Psoas muscle (tissue), 8 donors: ENCODE data around the gene CHTF18. TPM values are rescaled to one million over a fixed set of nuclear protein-coding genes. Genes with fewer than 3 reads are reported as not detected.

ENCODE experiments used
- ATAC-seq, 4 donors: fragments of 200-7000 bp; cut with Tn5 transposase; one replicate each; pipeline ENCODE4 v1.9.1; 2020; ENCODE audit warnings: moderate library complexity in 3 of 4, mild to moderate bottlenecking in 2 of 4
- DNase-seq, 2 donors: peaks; one replicate each; pipeline ENCODE4 v3.0.0-alpha.2; 2020
- H3K27ac ChIP-seq: fragments of 200-600 bp; one replicate; pipeline ENCODE4 v1.8.0; 2022
- H3K27me3 ChIP-seq, 3 donors: fragments of 200-600 bp in 1 of 3; one replicate each; pipeline versions ENCODE4 v1.6.1 to v1.8.0; 2013 to 2022; ENCODE audit warnings: low read length in 2 of 3, mild to moderate bottlenecking in 2 of 3, moderate library complexity in 1 of 3; ENCODE audit not compliant: insufficient read depth in 3 of 3
- H3K36me3 ChIP-seq, 2 donors: fragments of 200-600 bp in 1 of 2; one replicate each; pipeline versions ENCODE4 v1.6.1 to v1.8.0; 2013 to 2022; ENCODE audit warnings: low read depth in 1 of 2, mild to moderate bottlenecking in 1 of 2, moderate library complexity in 1 of 2; ENCODE audit not compliant: insufficient read depth in 1 of 2
- H3K4me1 ChIP-seq: fragments of 200-600 bp; one replicate; pipeline ENCODE4 v1.8.0; 2022
- H3K4me3 ChIP-seq: fragments of 200-600 bp; one replicate; pipeline ENCODE4 v1.8.0; 2022; ENCODE audit warnings: mild to moderate bottlenecking
- H3K9me3 ChIP-seq: fragments of 200-600 bp; one replicate; pipeline ENCODE4 v1.8.0; 2022
- WGBS, 3 donors: extraction: QIAGEN DNeasy Blood & Tissue Kit; methylation state at CpG; one replicate each; pipeline versions ENCODE4 v1.1.6 to v1.1.7; 2013; 5-methylcytosine and 5-hydroxymethylcytosine counted together
- intact Hi-C, 2 donors: fragments of 100-400 bp; cut with DNase I; formaldehyde crosslinking; loops; one replicate each; pipeline versions ENCODE4 v1.11.0 to v1.14.2; 2022
- polyA plus RNA-seq, 3 donors: library from polyadenylated mRNA; stranded (reverse); fragments of 200-250 nt; gene quantifications; one replicate each; pipeline ENCODE4 v1.2.3, GENCODE V29; 2013
- total RNA-seq, 4 donors: library from RNA; stranded (reverse); fragmentation: NEBNext Ultra II Directional in 2 of 4; extraction: Animal tissue kit (Norgen Biotek cat#: 25700) in 2 of 4; gene quantifications; one replicate each; pipeline versions ENCODE4 v1.2.1 to v1.2.4, GENCODE V29; 2021 to 2023
- TF ChIP-seq, protein P1 (sequence below): fragments of 200-600 bp; IDR thresholded peaks from one replicate; pipeline ENCODE4 v1.8.0; 2022; ENCODE audit warnings: antibody characterized with exemption
- donor health status: healthy with polysubstance abuse.
- donor health status: DM: no; HTN: no; CAD: no; lungs with moderate emphysema.
- donor health status: Bipolar disorder and iron deficiency.
- donor health status: healthy.
- donor health status: DM: yes; HTN: yes; CAD: no.
- donor health status: DM: no; HTN: no; CAD: no.
- donor health status: DM: no; HTN: no; CAD: no.
- donor health status: DM: yes; HTN: yes; CAD: no.

The CHTF18 gene
- total and polyA plus RNA-seq, 7 donors = 1.7 to 8.4 (median 3.9) TPM

DNA sequence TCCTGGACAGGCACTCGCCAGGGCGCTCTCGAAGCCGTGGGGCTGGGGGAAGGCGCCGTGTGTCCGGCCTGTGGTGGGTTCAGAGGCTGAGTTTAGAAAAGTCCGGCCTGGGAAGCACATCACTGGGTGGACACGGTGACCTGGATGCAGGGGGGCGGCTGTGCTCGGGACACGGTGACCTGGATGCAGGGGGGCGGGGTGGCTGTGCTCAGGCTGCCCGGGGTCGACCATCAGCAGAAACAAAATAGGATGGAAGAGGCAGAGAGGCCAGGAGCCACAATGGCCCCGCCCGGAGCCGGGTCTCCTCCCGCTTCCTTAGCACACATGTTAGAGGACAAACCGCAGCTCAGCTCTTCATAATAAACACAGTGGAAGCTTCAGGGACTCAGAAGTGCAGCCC, 55.4 kb downstream of the CHTF18 start:
- Histone ChIP-seq H3K4me3 (no peak overlapping the region), H3K9me3 (no peaks in the 10 kb centered on the region), H3K27me3 (peaks cover 0 to 37% (median 9%) of the 10 kb centered on the region in 3 donors), H3K4me1 (no peaks in the 10 kb centered on the region), H3K36me3 (no peaks in the 10 kb centered on the region), H3K27ac (no peak overlapping the region)
- intact Hi-C loops = no loop called here
- DNase-seq = peak in 1 of 2 donors; percentile 38
- TF ChIP-seq, protein P1, sequence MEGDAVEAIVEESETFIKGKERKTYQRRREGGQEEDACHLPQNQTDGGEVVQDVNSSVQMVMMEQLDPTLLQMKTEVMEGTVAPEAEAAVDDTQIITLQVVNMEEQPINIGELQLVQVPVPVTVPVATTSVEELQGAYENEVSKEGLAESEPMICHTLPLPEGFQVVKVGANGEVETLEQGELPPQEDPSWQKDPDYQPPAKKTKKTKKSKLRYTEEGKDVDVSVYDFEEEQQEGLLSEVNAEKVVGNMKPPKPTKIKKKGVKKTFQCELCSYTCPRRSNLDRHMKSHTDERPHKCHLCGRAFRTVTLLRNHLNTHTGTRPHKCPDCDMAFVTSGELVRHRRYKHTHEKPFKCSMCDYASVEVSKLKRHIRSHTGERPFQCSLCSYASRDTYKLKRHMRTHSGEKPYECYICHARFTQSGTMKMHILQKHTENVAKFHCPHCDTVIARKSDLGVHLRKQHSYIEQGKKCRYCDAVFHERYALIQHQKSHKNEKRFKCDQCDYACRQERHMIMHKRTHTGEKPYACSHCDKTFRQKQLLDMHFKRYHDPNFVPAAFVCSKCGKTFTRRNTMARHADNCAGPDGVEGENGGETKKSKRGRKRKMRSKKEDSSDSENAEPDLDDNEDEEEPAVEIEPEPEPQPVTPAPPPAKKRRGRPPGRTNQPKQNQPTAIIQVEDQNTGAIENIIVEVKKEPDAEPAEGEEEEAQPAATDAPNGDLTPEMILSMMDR = no peak
- no peak for ATAC-seq
- 84 to 89% (median 85%) methylated on average over 20 of the region's 20 CpGs for WGBS, 3 donors

DNA sequence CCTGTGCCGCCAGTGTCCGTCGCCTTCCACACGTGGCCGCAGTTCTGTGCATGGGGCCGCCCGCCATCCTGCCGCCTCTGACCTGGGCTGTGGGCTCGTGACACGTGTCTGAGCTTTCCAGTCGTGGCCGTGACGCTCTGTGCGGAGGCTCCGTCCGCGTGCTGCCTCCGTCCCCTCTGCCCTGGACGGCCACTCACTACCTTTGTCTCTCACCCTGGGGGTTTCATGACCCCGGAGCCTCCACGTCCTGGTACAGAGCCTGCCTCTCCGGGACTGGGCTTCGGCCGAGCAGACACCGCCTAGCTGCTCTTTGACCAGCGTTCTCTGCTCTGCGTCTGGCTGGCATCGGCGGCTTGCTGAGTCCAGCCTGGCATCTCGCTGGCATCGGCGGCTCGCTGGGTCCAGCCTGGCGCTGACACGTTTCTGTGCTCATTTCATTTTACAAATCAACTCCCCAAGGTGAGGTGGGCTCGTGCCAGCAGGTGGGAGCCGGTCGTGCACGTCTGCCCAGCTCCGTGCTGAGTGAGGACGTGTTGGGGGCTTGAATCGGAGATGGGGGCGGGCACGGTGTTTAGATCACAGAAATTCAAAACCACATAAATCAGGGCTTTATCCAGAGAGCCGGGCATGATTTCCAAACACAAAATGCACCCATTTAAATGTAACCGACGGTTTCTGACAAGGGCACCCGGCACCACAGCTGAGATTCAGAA, 56.4 kb downstream of the CHTF18 start:
- ATAC-seq = no peak
- Histone ChIP-seq H3K36me3 (no peaks in the 10 kb centered on the region), H3K27me3 (peaks cover 0 to 26% (median 9%) of the 10 kb centered on the region in 3 donors), H3K9me3 (no peaks in the 10 kb centered on the region), H3K4me1 (no peaks in the 10 kb centered on the region), H3K4me3 (no peak overlapping the region), H3K27ac (no peak overlapping the region)
- TF ChIP-seq, protein P1 = no peak
- DNase-seq = peak in 1 of 2 donors; percentile 49
- intact Hi-C loops = no loop called here
- WGBS, 3 donors = 82 to 87% (median 84%) methylated on average over 47 to 48 of the region's 48 CpGs

DNA sequence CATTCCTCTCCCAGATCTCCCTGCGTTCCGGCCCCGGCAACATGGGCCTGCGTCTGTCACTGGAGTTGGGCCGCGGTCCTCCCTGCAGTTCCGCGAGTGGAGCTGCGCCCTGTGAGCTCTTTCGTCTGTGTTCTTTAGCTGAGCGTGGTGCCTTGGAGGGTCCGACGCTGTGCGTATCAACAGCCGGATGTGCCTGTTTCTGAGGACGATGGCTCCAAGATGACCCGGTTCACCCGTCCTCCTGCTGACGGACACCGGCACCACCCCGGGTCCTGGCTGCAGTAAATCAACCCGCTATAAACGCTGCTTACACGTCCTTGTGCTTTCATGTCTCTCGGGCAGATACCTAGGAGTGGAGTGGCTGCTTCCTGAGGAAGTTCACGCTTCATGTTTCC, 56.9 kb downstream of the CHTF18 start:
- Histone ChIP-seq H3K27me3 (peaks cover 0 to 21% (median 9%) of the 10 kb centered on the region in 3 donors), H3K4me3 (no peak overlapping the region), H3K9me3 (no peaks in the 10 kb centered on the region), H3K4me1 (no peaks in the 10 kb centered on the region), H3K27ac (no peak overlapping the region), H3K36me3 (no peaks in the 10 kb centered on the region)
- intact Hi-C loops = no loop called here
- peak in 1 of 2 donors; percentile 42 for DNase-seq
- no peak for ATAC-seq
- 48 to 49% (median 48%) methylated on average over 26 of the region's 26 CpGs for WGBS, 3 donors
- TF ChIP-seq, protein P1 = no peak

DNA sequence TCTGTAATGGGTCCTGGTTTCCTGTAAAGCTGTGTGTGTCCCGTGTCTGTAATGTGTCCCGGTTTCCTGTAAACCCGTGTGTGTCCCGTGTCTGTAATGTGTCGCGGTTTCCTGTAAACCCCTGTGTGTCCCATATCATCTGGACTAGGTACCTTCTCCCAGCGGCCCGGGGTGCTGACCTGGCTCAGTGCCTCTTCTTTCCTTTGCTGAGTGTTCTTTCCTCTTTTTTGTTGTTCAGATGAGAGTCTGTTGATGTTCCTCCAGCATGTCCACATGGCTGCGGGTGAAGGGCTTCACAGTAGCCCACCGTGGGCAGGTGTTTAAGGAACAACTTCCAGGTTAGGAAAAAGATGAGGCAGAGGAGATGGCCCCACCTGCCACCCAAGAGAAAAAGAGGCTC, 58.7 kb downstream of the CHTF18 start:
- DNase-seq (no peak), ATAC-seq (no peak)
- Histone ChIP-seq H3K27ac (no peak overlapping the region), H3K4me3 (no peak overlapping the region), H3K27me3 (peaks cover 0 to 9% (median 5%) of the 10 kb centered on the region in 3 donors), H3K4me1 (no peaks in the 10 kb centered on the region), H3K36me3 (no peaks in the 10 kb centered on the region), H3K9me3 (no peaks in the 10 kb centered on the region)
- TF ChIP-seq, protein P1 = no peak
- WGBS, 3 donors = 84 to 92% (median 91%) methylated on average over 10 of the region's 10 CpGs
- intact Hi-C loops = no loop called here

Other genes with a start within 250 kb of the CHTF18 start
- not detected for gene PRR35, start 228.2 kb upstream of the CHTF18 start, total RNA-seq
- gene PRR35, start 228.2 kb upstream of the CHTF18 start, polyA plus RNA-seq = not detected
- under 1 TPM in 3 of 4 donors, not detected in 1; 0.19 to 0.39 (median 0.27) TPM for gene NHLRC4, start 221.6 kb upstream of the CHTF18 start, total RNA-seq
- gene NHLRC4, start 221.6 kb upstream of the CHTF18 start, polyA plus RNA-seq = under 1 TPM; 0.06 to 0.38 (median 0.27) TPM
- 10 to 100 TPM; 18.3 to 26.3 (median 22.0) TPM for gene PIGQ, start 218.7 kb upstream of the CHTF18 start, total RNA-seq
- gene PIGQ, start 218.7 kb upstream of the CHTF18 start, polyA plus RNA-seq = 10 to 100 TPM; 26.5 to 39.9 (median 27.2) TPM
- gene RAB40C, start 198.6 kb upstream of the CHTF18 start, total RNA-seq = 10 to 100 TPM; 12.3 to 20.2 (median 14.4) TPM
- gene RAB40C, start 198.6 kb upstream of the CHTF18 start, polyA plus RNA-seq = 10 to 100 TPM; 14.7 to 16.3 (median 15.7) TPM
- 1 to 10 TPM in 2 of 4 donors, under 1 TPM in 2; 0.30 to 2.0 (median 0.82) TPM for gene WFIKKN1, start 157.6 kb upstream of the CHTF18 start, total RNA-seq
- gene WFIKKN1, start 157.6 kb upstream of the CHTF18 start, polyA plus RNA-seq = under 1 TPM; 0.31 to 0.61 (median 0.36) TPM
- 10 to 100 TPM; 42.4 to 55.6 (median 48.4) TPM for gene METTL26, start 152.3 kb upstream of the CHTF18 start, total RNA-seq
- 10 to 100 TPM; 90.8 to 97.8 (median 96.4) TPM for gene METTL26, start 152.3 kb upstream of the CHTF18 start, polyA plus RNA-seq
- 10 to 100 TPM; 61.6 to 80.2 (median 68.9) TPM for gene MCRIP2, start 146.8 kb upstream of the CHTF18 start, total RNA-seq
- gene MCRIP2, start 146.8 kb upstream of the CHTF18 start, polyA plus RNA-seq = 100 to 1,000 TPM in 2 of 3 donors, 10 to 100 TPM in 1; 95.1 to 124 (median 108) TPM
- gene WDR90, start 139.3 kb upstream of the CHTF18 start, total RNA-seq = 1 to 10 TPM; 4.0 to 9.6 (median 8.1) TPM
- 1 to 10 TPM; 5.6 to 9.7 (median 6.4) TPM for gene WDR90, start 139.3 kb upstream of the CHTF18 start, polyA plus RNA-seq
- 10 to 100 TPM; 38.8 to 56.8 (median 48.8) TPM for gene RHOT2, start 120.5 kb upstream of the CHTF18 start, total RNA-seq
- gene RHOT2, start 120.5 kb upstream of the CHTF18 start, polyA plus RNA-seq = 10 to 100 TPM; 47.7 to 75.8 (median 52.6) TPM
- under 1 TPM; 0.13 to 0.42 (median 0.29) TPM for gene RHBDL1, start 112.9 kb upstream of the CHTF18 start, total RNA-seq
- under 1 TPM; 0.06 to 0.08 (median 0.08) TPM for gene RHBDL1, start 112.9 kb upstream of the CHTF18 start, polyA plus RNA-seq
- gene STUB1, start 108.2 kb upstream of the CHTF18 start, total RNA-seq = 100 to 1,000 TPM; 108 to 150 (median 115) TPM
- 100 to 1,000 TPM; 127 to 147 (median 134) TPM for gene STUB1, start 108.2 kb upstream of the CHTF18 start, polyA plus RNA-seq
- 10 to 100 TPM; 19.1 to 27.5 (median 23.1) TPM for gene JMJD8, start 104.3 kb upstream of the CHTF18 start, total RNA-seq
- 10 to 100 TPM; 25.5 to 63.5 (median 41.5) TPM for gene JMJD8, start 104.3 kb upstream of the CHTF18 start, polyA plus RNA-seq
- 10 to 100 TPM in 3 of 4 donors, 1 to 10 TPM in 1; 9.9 to 15.0 (median 12.1) TPM for gene WDR24, start 98.2 kb upstream of the CHTF18 start, total RNA-seq
- gene WDR24, start 98.2 kb upstream of the CHTF18 start, polyA plus RNA-seq = 10 to 100 TPM in 1 of 3 donors, 1 to 10 TPM in 2; 5.2 to 15.8 (median 8.8) TPM
- gene FBXL16, start 82.8 kb upstream of the CHTF18 start, total RNA-seq = under 1 TPM in 2 of 4 donors, not detected in 2; 0.08 TPM
- gene FBXL16, start 82.8 kb upstream of the CHTF18 start, polyA plus RNA-seq = under 1 TPM; 0.04 to 0.16 (median 0.10) TPM
- 10 to 100 TPM; 19.6 to 25.8 (median 22.8) TPM for gene METRN, start 73.5 kb upstream of the CHTF18 start, total RNA-seq
- 10 to 100 TPM; 17.9 to 28.0 (median 27.4) TPM for gene METRN, start 73.5 kb upstream of the CHTF18 start, polyA plus RNA-seq
- gene ANTKMT, start 67.5 kb upstream of the CHTF18 start, total RNA-seq = 10 to 100 TPM; 30.9 to 45.6 (median 34.5) TPM
- 10 to 100 TPM; 16.1 to 56.0 (median 26.3) TPM for gene ANTKMT, start 67.5 kb upstream of the CHTF18 start, polyA plus RNA-seq
- gene CCDC78, start 62.2 kb upstream of the CHTF18 start, total RNA-seq = under 1 TPM in 1 of 4 donors, not detected in 3; 0.11 TPM
- under 1 TPM in 2 of 3 donors, not detected in 1; 0.12 to 0.16 TPM for gene CCDC78, start 62.2 kb upstream of the CHTF18 start, polyA plus RNA-seq
- 1 to 10 TPM in 1 of 4 donors, under 1 TPM in 3; 0.42 to 1.6 (median 0.71) TPM for gene HAGHL, start 61.5 kb upstream of the CHTF18 start, total RNA-seq
- 1 to 10 TPM in 1 of 3 donors, under 1 TPM in 2; 0.38 to 4.4 (median 0.58) TPM for gene HAGHL, start 61.5 kb upstream of the CHTF18 start, polyA plus RNA-seq
- gene CIAO3, start 47.6 kb upstream of the CHTF18 start, total RNA-seq = 10 to 100 TPM; 12.3 to 25.9 (median 23.6) TPM
- 10 to 100 TPM; 26.7 to 43.0 (median 38.9) TPM for gene CIAO3, start 47.6 kb upstream of the CHTF18 start, polyA plus RNA-seq
- gene MSLN, start 27.9 kb upstream of the CHTF18 start, total RNA-seq = under 1 TPM in 1 of 4 donors, not detected in 3; 0.17 TPM
- under 1 TPM; 0.03 to 0.10 (median 0.08) TPM for gene MSLN, start 27.9 kb upstream of the CHTF18 start, polyA plus RNA-seq
- 10 to 100 TPM in 1 of 4 donors, 1 to 10 TPM in 3; 4.4 to 10.9 (median 7.6) TPM for gene RPUSD1, start 239 bp upstream of the CHTF18 start, total RNA-seq
- 10 to 100 TPM; 11.7 to 25.7 (median 25.2) TPM for gene RPUSD1, start 239 bp upstream of the CHTF18 start, polyA plus RNA-seq
- gene GNG13, start 12.1 kb downstream of the CHTF18 start, total RNA-seq = not detected
- not detected for gene GNG13, start 12.1 kb downstream of the CHTF18 start, polyA plus RNA-seq
- 1 to 10 TPM; 4.0 to 9.0 (median 6.8) TPM for gene LMF1, start 182.4 kb downstream of the CHTF18 start, total RNA-seq
- 1 to 10 TPM; 1.9 to 2.7 (median 2.7) TPM for gene LMF1, start 182.4 kb downstream of the CHTF18 start, polyA plus RNA-seq
- 1 to 10 TPM in 2 of 4 donors, under 1 TPM in 2; 0.57 to 2.1 (median 1.3) TPM for gene SOX8, start 193.2 kb downstream of the CHTF18 start, total RNA-seq
- 1 to 10 TPM in 1 of 3 donors, under 1 TPM in 2; 0.45 to 5.0 (median 0.51) TPM for gene SOX8, start 193.2 kb downstream of the CHTF18 start, polyA plus RNA-seq